Left lung (tissue), 10 donors: ENCODE measurements around the gene TMEM45B. TPM values are rescaled to one million over a fixed set of nuclear protein-coding genes. Genes with fewer than 3 reads are reported as not detected.
"Not testable (repeated sequence)": the region's sequence is repeated elsewhere in the genome, so short reads cannot be mapped to it uniquely, and the experiment has no call there.

Experiments
- ATAC-seq: fragments of 200-7000 bp; cut with Tn5 transposase; one replicate; pipeline ENCODE4 v1.9.1; 2020; ENCODE audit warnings: moderate library complexity
- DNase-seq, 4 donors: peaks; one replicate each; pipeline ENCODE4 v3.0.0-alpha.2; 2013 to 2020
- H3K27ac ChIP-seq, 2 donors: fragments of 200-600 bp; sonication (generic) in 1 of 2; one replicate each; pipeline versions ENCODE4 v1.5.0 to v1.8.0; 2020 to 2021
- H3K27me3 ChIP-seq, 2 donors: fragments of 200-600 bp; sonication (generic) in 1 of 2; one replicate each; pipeline versions ENCODE4 v1.5.0 to v1.8.0; 2020 to 2021
- H3K36me3 ChIP-seq, 2 donors: fragments of 200-600 bp; sonication (generic) in 1 of 2; one replicate each; pipeline versions ENCODE4 v1.5.0 to v1.8.0; 2020 to 2021
- H3K4me1 ChIP-seq, 2 donors: fragments of 200-600 bp; one replicate each; pipeline ENCODE4 v1.8.0; 2021
- H3K4me3 ChIP-seq, 2 donors: fragments of 200-600 bp; sonication (generic) in 1 of 2; one replicate each; pipeline versions ENCODE4 v1.5.0 to v1.8.0; 2020 to 2021; ENCODE audit warnings: mild to moderate bottlenecking in 1 of 2
- H3K9me3 ChIP-seq, 2 donors: fragments of 200-600 bp; sonication (generic) in 1 of 2; one replicate each; pipeline versions ENCODE4 v1.5.0 to v1.8.0; 2020 to 2021
- intact Hi-C, 2 donors: fragments of 100-400 bp; cut with DNase I; formaldehyde crosslinking; loops; one replicate each; pipeline versions ENCODE4 v1.11.2 to v1.14.2; 2022
- polyA plus RNA-seq, 6 donors: library from polyadenylated mRNA; unstranded; fragments of 120-200 nt; gene quantifications; one replicate each; pipeline ENCODE4 v1.2.1, GENCODE V29; 2013; ENCODE audit not compliant: insufficient read length in 6 of 6
- total RNA-seq, 2 donors: library from RNA; stranded (reverse); fragmentation: NEBNext Ultra II Directional; extraction: Animal tissue kit (Norgen Biotek cat#: 25700); gene quantifications; one replicate each; pipeline ENCODE4 v1.2.1, GENCODE V29; 2021
- TF ChIP-seq, protein P1 (sequence below), 2 donors: fragments of 200-600 bp; sonication (generic) in 1 of 2; IDR thresholded peaks; one replicate each; pipeline versions ENCODE4 v1.5.0 to v1.8.0; 2021; ENCODE audit warnings: antibody characterized with exemption in 2 of 2
- donor health status: DM: no; HTN: yes; CAD: no.
- donor health status: DM: no; HTN: no; CAD: no.

The TMEM45B gene
- total and polyA plus RNA-seq, 8 donors, result 2.0 to 24.3 (median 2.7) TPM

DNA sequence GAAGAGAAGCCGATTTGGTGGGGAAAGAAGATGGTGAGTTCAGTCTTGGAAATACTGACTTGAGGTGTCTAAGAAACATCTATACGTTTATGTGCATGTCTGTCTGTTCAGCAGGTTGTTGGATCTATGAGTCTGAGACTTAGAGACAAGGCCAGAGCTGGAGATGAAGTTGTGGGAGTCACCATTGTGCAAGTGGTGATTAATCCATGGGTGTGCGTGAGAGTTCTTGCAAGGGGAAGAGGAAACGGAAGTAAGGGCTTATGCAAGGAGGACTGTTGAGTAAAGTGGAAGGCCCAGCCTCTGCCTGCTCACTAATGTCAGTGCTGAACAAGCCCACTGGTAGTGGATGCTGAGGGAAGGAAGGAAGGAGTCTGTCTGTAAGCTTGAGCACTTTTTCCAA lies 9.7 kb downstream of the TMEM45B start:
- DNase-seq, result peak in 1 of 4 donors; percentile 53
- Histone ChIP-seq H3K36me3 (no peaks in the 10 kb centered on the region), H3K27ac (peak overlapping the region in 1 of 2 donors; percentile 66), H3K4me3 (no peak overlapping the region), H3K4me1 (peaks cover 0 to 20% of the 10 kb centered on the region in 2 donors), H3K9me3 (no peaks in the 10 kb centered on the region), H3K27me3 (peaks cover 0 to 3% of the 10 kb centered on the region in 2 donors)
- TF ChIP-seq, protein P1, sequence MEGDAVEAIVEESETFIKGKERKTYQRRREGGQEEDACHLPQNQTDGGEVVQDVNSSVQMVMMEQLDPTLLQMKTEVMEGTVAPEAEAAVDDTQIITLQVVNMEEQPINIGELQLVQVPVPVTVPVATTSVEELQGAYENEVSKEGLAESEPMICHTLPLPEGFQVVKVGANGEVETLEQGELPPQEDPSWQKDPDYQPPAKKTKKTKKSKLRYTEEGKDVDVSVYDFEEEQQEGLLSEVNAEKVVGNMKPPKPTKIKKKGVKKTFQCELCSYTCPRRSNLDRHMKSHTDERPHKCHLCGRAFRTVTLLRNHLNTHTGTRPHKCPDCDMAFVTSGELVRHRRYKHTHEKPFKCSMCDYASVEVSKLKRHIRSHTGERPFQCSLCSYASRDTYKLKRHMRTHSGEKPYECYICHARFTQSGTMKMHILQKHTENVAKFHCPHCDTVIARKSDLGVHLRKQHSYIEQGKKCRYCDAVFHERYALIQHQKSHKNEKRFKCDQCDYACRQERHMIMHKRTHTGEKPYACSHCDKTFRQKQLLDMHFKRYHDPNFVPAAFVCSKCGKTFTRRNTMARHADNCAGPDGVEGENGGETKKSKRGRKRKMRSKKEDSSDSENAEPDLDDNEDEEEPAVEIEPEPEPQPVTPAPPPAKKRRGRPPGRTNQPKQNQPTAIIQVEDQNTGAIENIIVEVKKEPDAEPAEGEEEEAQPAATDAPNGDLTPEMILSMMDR (IDR thresholded peaks at IDR 0.05), result no peak
- intact Hi-C loops, result no loop called here
- peak; percentile 59 for ATAC-seq

- ATAC-seq, result peak; percentile 87
- H3K36me3 ChIP-seq, result no peaks in the 10 kb centered on the region
- H3K27ac ChIP-seq, result peak overlapping the region; percentile 72 to 73
These were observed 12.7 kb downstream of the TMEM45B start for GRCh38 chr11:129828301-129828836.

DNA sequence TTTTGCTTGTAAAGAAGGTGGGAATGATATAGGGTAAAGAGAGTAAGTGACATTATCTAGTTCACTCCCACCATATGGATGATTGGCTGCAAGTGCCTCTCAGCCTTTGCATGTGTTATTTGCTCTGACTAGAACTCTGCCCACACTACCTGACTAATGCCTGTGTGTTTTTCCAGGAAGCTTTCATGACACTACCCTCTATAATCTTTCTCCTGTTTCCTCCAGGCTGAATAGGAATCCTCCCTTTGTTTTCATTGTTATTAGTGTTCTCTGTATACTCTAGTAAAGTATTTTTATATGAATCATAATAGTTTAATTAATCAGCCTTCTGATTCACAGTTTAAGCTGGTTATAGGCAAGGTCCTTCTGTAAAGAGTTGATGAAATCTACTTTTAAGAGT lies 13.8 kb downstream of the TMEM45B start:
- peak overlapping the region in 1 of 2 donors; percentile 73 for H3K27ac ChIP-seq
- H3K36me3 ChIP-seq, DNase-seq, H3K4me3 ChIP-seq, intact Hi-C loops, H3K9me3 ChIP-seq, H3K27me3 ChIP-seq: not testable (repeated sequence)
- ATAC-seq, result peak; percentile 65
- peaks cover 0 to 20% of the 10 kb centered on the region in 2 donors for H3K4me1 ChIP-seq

More at GRCh38 chr11:129828301-129828836, 12.7 kb downstream of the TMEM45B start:
- TF ChIP-seq, protein P1 (IDR thresholded peaks at IDR 0.05), result no peak
- peak in 2 of 4 donors; percentile 28 to 81 for DNase-seq
- H3K4me1 ChIP-seq, result peaks cover 0 to 20% of the 10 kb centered on the region in 2 donors
- H3K27me3 ChIP-seq, result no peaks in the 10 kb centered on the region
- H3K4me3 ChIP-seq, result no peak overlapping the region
- H3K9me3 ChIP-seq, result no peaks in the 10 kb centered on the region
- intact Hi-C loops, result no loop called here

DNA sequence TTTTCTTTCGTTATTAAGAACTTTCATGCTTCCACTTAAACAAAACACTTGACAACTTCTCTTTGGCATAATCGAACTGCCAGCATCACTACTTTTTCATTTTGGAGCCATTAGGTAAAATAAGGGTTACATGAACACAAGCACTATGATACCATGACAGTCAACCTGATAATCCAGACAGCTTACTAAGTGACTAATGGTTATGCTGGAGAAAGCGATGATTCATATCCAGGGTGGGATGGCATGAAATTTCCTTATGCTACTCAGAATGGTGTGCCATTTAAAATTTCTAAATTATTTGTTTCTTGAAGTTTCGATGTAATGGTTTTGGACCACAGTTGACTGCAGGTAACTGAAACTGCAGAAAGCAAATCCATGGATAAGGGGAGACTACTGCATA lies 15.6 kb downstream of the TMEM45B start:
- H3K9me3 ChIP-seq, H3K27me3 ChIP-seq, H3K4me3 ChIP-seq, H3K4me1 ChIP-seq, DNase-seq, H3K36me3 ChIP-seq, H3K27ac ChIP-seq, ATAC-seq, intact Hi-C loops: not testable (repeated sequence)

DNA sequence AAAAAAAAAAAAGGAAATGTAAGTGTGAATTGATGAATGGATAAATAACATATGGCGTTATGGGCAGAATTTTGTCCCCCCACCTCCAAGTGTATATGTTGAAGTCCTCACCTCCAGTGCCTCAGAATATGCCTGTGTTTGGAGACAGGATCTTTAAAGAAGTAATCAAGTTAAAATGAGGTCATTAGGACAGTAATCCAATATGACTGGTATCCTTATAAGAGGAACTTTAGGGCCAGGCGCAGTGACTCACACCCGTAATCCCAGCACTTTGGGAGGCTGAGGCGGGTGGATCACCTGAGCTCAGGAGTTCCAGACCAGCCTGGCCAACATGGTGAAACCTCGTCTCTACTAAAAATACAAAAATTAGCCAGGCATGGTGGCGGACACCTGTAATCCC lies 17.6 kb downstream of the TMEM45B start:
- H3K4me3 ChIP-seq, ATAC-seq, H3K27me3 ChIP-seq, H3K27ac ChIP-seq, H3K9me3 ChIP-seq, intact Hi-C loops, H3K36me3 ChIP-seq, DNase-seq, H3K4me1 ChIP-seq: not testable (repeated sequence)

DNA sequence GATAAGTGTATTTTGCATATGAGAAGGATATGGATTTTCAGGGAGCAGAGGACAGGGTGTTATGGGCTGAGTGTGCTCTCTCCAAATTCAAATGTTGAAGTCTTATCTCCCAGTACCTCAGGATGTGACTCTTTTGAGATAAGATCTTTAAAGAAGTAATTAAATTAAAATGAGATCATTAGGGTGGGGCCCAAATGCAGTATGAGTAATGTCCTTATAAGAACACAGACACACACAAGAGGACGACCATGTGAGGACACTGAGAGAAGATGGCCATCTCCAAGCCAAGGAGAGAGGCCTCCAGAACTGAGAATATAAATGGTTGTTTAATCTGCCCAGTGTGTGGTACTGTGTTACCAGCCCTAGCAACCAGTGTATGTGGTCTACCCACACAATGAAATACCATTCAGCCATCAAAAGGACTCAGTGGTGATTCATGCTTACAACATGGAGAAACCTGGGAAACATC lies 20.8 kb downstream of the TMEM45B start:
- H3K4me3 ChIP-seq, intact Hi-C loops, DNase-seq, H3K27me3 ChIP-seq, H3K27ac ChIP-seq, H3K4me1 ChIP-seq, ATAC-seq, H3K9me3 ChIP-seq, H3K36me3 ChIP-seq: not testable (repeated sequence)

DNA sequence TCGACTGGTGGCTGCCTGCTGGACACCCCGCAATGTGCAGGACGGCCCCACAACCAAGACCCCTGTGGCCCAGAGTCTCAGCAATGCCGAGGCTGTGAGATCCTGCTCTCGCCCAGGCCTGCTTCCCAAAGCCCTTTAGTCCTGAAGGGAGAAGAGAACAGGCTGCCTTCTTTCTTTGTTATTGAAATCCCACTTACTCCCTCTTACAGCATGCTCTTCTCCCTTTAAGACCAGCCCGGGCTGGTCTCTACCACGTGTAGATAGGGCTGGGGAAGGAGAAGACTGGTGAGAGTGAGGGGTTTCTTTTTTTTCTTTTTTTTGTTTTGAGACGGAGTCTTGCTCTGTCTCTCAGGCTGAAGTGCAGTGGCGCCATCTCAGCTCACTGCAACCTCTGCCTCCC lies 21.3 kb downstream of the TMEM45B start:
- TF ChIP-seq, protein P1 (IDR thresholded peaks at IDR 0.05), result no peak
- DNase-seq (no peak), ATAC-seq (no peak)
- no peaks in the 10 kb centered on the region for H3K27me3 ChIP-seq
- H3K4me3 ChIP-seq, result no peak overlapping the region
- no peak overlapping the region for H3K27ac ChIP-seq
- no peaks in the 10 kb centered on the region for H3K36me3 ChIP-seq
- intact Hi-C loops, result no loop called here
- H3K9me3 ChIP-seq, result no peaks in the 10 kb centered on the region
- no peaks in the 10 kb centered on the region for H3K4me1 ChIP-seq
